ENCODE results near the gene TRA2B. TPM values are rescaled to one million over a fixed set of nuclear protein-coding genes. Genes with fewer than 3 reads are reported as not detected.

TRA2B gene
- polyA plus RNA-seq, 1 donor from 2014 or later: 637 TPM

- Histone ChIP-seq H3K9me2 (ENCODE audit: insufficient read depth, low read length) (no peaks in the 10 kb centered on the region), H3K9me3 (ENCODE audit: low read length) (no peaks in the 10 kb centered on the region), H3K9ac (ENCODE audit: low read length) (peak overlapping the region; percentile 100), H3K4me3 (ENCODE audit: low read length) (peak overlapping the region; percentile 77), H3K27ac (ENCODE audit: low read length) (peak overlapping the region; percentile 17), H3K79me2 (replicated peaks; ENCODE audit: insufficient read depth, low read length) (peaks cover 73% of the 10 kb centered on the region), H3F3A (ENCODE audit: insufficient read depth, low read length, poor library complexity, severe bottlenecking) (no peaks in the 10 kb centered on the region), H3K36me3 (ENCODE audit: insufficient read depth, low read length) (no peaks in the 10 kb centered on the region), H3K27me3 (ENCODE audit: insufficient read depth, low read depth, low read length) (no peaks in the 10 kb centered on the region), H2AFZ (ENCODE audit: low read depth, low read length) (no peak overlapping the region), H4K20me1 (ENCODE audit: insufficient read depth) (peaks cover 65% of the 10 kb centered on the region), H3K4me2 (ENCODE audit: low read length) (peak overlapping the region; percentile 78)
- TF ChIP-seq TAF1 (IDR thresholded peaks at IDR 0.05; ENCODE audit: low read depth) (no peak), REST (IDR thresholded peaks at IDR 0.05; ENCODE audit: borderline replicate concordance) (no peak), EP300 (conservative IDR thresholded peaks at IDR 0.05; ENCODE audit: poor library complexity, severe bottlenecking) (no peak), CTCF (IDR thresholded peaks at IDR 0.05; ENCODE audit: poor library complexity, severe bottlenecking) (no peak), POLR2AphosphoS5 (IDR thresholded peaks at IDR 0.05) (no peak), MXI1 (conservative IDR thresholded peaks at IDR 0.05; ENCODE audit: poor library complexity, severe bottlenecking) (no peak), SMC3 (conservative IDR thresholded peaks at IDR 0.05; ENCODE audit: poor library complexity) (no peak), EZH2 (IDR thresholded peaks at IDR 0.05; ENCODE audit: borderline replicate concordance, insufficient read depth, low read length, poor library complexity, severe bottlenecking) (no peak), RAD21 (conservative IDR thresholded peaks at IDR 0.05) (no peak)
These were observed 2.9 kb downstream of the TRA2B start for GRCh38 chr3:185934767-185935464.

GRCh38 chr3:185934174-185934557 lies 3.6 kb downstream of the TRA2B start:
- peaks cover 81% of the 10 kb centered on the region for H3K79me2 ChIP-seq (replicated peaks; ENCODE audit: insufficient read depth, low read length)
- H3K9me3 ChIP-seq (ENCODE audit: low read length): no peaks in the 10 kb centered on the region
- H3K9me2 ChIP-seq (ENCODE audit: insufficient read depth, low read length): no peaks in the 10 kb centered on the region
- TF ChIP-seq RAD21 (conservative IDR thresholded peaks at IDR 0.05) (no peak), TAF1 (IDR thresholded peaks at IDR 0.05; ENCODE audit: low read depth) (no peak), POLR2AphosphoS5 (IDR thresholded peaks at IDR 0.05) (no peak), EP300 (conservative IDR thresholded peaks at IDR 0.05; ENCODE audit: poor library complexity, severe bottlenecking) (no peak), REST (IDR thresholded peaks at IDR 0.05; ENCODE audit: borderline replicate concordance) (no peak), CTCF (IDR thresholded peaks at IDR 0.05; ENCODE audit: poor library complexity, severe bottlenecking) (no peak), SMC3 (conservative IDR thresholded peaks at IDR 0.05; ENCODE audit: poor library complexity) (no peak), EZH2 (IDR thresholded peaks at IDR 0.05; ENCODE audit: borderline replicate concordance, insufficient read depth, low read length, poor library complexity, severe bottlenecking) (no peak), MXI1 (conservative IDR thresholded peaks at IDR 0.05; ENCODE audit: poor library complexity, severe bottlenecking) (no peak)
- H3K9ac ChIP-seq (ENCODE audit: low read length): peak overlapping the region; percentile 100
- H3K27ac ChIP-seq (ENCODE audit: low read length): peak overlapping the region; percentile 17
- no peaks in the 10 kb centered on the region for H3K27me3 ChIP-seq (ENCODE audit: insufficient read depth, low read depth, low read length)
- H4K20me1 ChIP-seq (ENCODE audit: insufficient read depth): peaks cover 72% of the 10 kb centered on the region
- H3K4me2 ChIP-seq (ENCODE audit: low read length): peak overlapping the region; percentile 78
- H3K36me3 ChIP-seq (ENCODE audit: insufficient read depth, low read length): no peaks in the 10 kb centered on the region
- H3F3A ChIP-seq (ENCODE audit: insufficient read depth, low read length, poor library complexity, severe bottlenecking): no peaks in the 10 kb centered on the region
- H2AFZ ChIP-seq (ENCODE audit: low read depth, low read length): no peak overlapping the region
- H3K4me3 ChIP-seq (ENCODE audit: low read length): peak overlapping the region; percentile 77
